HCT116 (cell line): Measurements from ENCODE around the gene IGFN1. TPM values are rescaled to one million over a fixed set of nuclear protein-coding genes. Genes with fewer than 3 reads are reported as not detected.

ENCODE experiments used
- ATAC-seq: fragments of 200-7000 bp; cut with Tn5 transposase; 2 replicates; pipeline ENCODE4 v1.9.1; 2020; ENCODE audit warnings: mild to moderate bottlenecking, moderate library complexity
- BruUV-seq: library from RNA; stranded (reverse); fragments of 400-500 nt; replicated peaks from 2 replicates; lab custom pipeline; 2021; lab: Mats Ljungman, UMichigan
- CTCF ChIA-PET: fragments of 300-600 bp; sonication (Branson Sonifier 250); formaldehyde crosslinking; loops from one replicate; lab custom pipeline; 2021; ENCODE audit warnings: antibody characterized with exemption; lab: Charles Lee
- POLR2A ChIA-PET: fragments of 300-600, 350-600 bp; sonication (Branson Sonifier 250); formaldehyde crosslinking; loops from one replicate; lab custom pipeline; 2021; ENCODE audit warnings: antibody characterized with exemption; lab: Charles Lee
- RAD21 ChIA-PET, 2 experiments: fragments of 300-600 bp; sonication (Branson Sonifier 250); formaldehyde crosslinking; loops; one replicate each; lab custom pipeline; 2023; ENCODE audit warnings: low total read pairs in 2 of 2; ENCODE audit not compliant: uncharacterized antibody in 2 of 2, unreplicated experiment in 2 of 2, low non-redundant PET in 1 of 2; lab: Charles Lee
- DNase-seq: peaks from one replicate; pipeline ENCODE4 v3.0.0-alpha.2; 2010; ENCODE audit warnings: low read depth, low spot score
- H2AFZ ChIP-seq: fragments of 200-600 bp; shearing (Covaris generic), sonication (generic); 2 replicates; pipeline ENCODE4 v1.6.1; 2017; ENCODE audit warnings: low read depth, mixed run types, mixed read lengths, antibody characterized with exemption, low read length; ENCODE audit not compliant: poor library complexity, severe bottlenecking
- H3K27ac ChIP-seq: 2 replicates; pipeline ENCODE4 v1.5.1; 2012; ENCODE audit warnings: low read depth, low read length
- H3K27me3 ChIP-seq: fragments of 200-600 bp; sonication (generic); 2 replicates; pipeline ENCODE4 v1.6.1; 2016; ENCODE audit warnings: mixed run types, low read length, mixed read lengths; ENCODE audit not compliant: insufficient read depth
- H3K36me3 ChIP-seq, 2 experiments: fragments of 200-500 bp in 1 of 2; fragments of 200-600 bp in 1 of 2; sonication (Bioruptor generic) in 1 of 2; sonication (generic) in 1 of 2; 2 replicates each; pipeline versions ENCODE4 v1.5.1 to v1.6.1; 2014 to 2016; ENCODE audit warnings: low read length in 2 of 2, inconsistent platforms in 1 of 2, mixed read lengths in 1 of 2, mixed run types in 1 of 2; ENCODE audit not compliant: insufficient read depth in 2 of 2, control insufficient read depth in 1 of 2
- H3K4me1 ChIP-seq, 2 experiments: fragments of 200-600 bp in 1 of 2; sonication (generic) in 1 of 2; 2 replicates each; pipeline versions ENCODE4 v1.5.1 to v1.6.1; 2012 to 2017; ENCODE audit warnings: low read length in 2 of 2, inconsistent platforms in 1 of 2, mild to moderate bottlenecking in 1 of 2, mixed read lengths in 1 of 2, mixed run types in 1 of 2, moderate library complexity in 1 of 2; ENCODE audit not compliant: insufficient read depth in 2 of 2, control insufficient read depth in 1 of 2
- H3K4me2 ChIP-seq: fragments of 200-600 bp; sonication (generic); 2 replicates; pipeline ENCODE4 v1.6.1; 2017; ENCODE audit warnings: mixed run types, low read length, mixed read lengths
- H3K4me3 ChIP-seq, 2 experiments: fragments of 200-600 bp in 1 of 2; sonication (generic) in 1 of 2; replicated peaks in 1 of 2; 2 replicates each; pipeline ENCODE4 v1.5.1; 2011 to 2016; ENCODE audit warnings: low read length in 2 of 2, control low read depth in 1 of 2, low read depth in 1 of 2, mild to moderate bottlenecking in 1 of 2, mixed read lengths in 1 of 2, mixed run types in 1 of 2
- H3K79me2 ChIP-seq: fragments of 200-600 bp; sonication (generic); 2 replicates; pipeline ENCODE4 v1.6.1; 2017; ENCODE audit warnings: mild to moderate bottlenecking, mixed run types, low read length, moderate library complexity, mixed read lengths; ENCODE audit not compliant: insufficient read depth
- H3K9ac ChIP-seq: fragments of 200-600 bp; sonication (generic); 2 replicates; pipeline ENCODE4 v1.6.1; 2016; ENCODE audit warnings: low read length, mixed read lengths
- H3K9me2 ChIP-seq: fragments of 200-600 bp; sonication (generic), shearing (Covaris generic); 2 replicates; pipeline ENCODE4 v1.6.1; 2017; ENCODE audit warnings: mixed run types, mild to moderate bottlenecking, moderate library complexity; ENCODE audit not compliant: insufficient read depth
- H3K9me3 ChIP-seq, 2 experiments: fragments of 200-500 bp in 1 of 2; fragments of 200-600 bp in 1 of 2; sonication (Bioruptor generic) in 1 of 2; sonication (generic) in 1 of 2; 2 replicates each; pipeline ENCODE4 v1.6.1; 2014 to 2017; ENCODE audit warnings: low read length in 2 of 2, mixed read lengths in 2 of 2, inconsistent platforms in 1 of 2, low read depth in 1 of 2, mild to moderate bottlenecking in 1 of 2, mixed run types in 1 of 2, moderate library complexity in 1 of 2; ENCODE audit not compliant: control insufficient read depth in 1 of 2, insufficient read depth in 1 of 2
- H4K20me1 ChIP-seq: fragments of 200-600 bp; sonication (generic), shearing (Covaris generic); 2 replicates; pipeline ENCODE4 v1.6.1; 2017; ENCODE audit warnings: mixed run types, mild to moderate bottlenecking, moderate library complexity; ENCODE audit not compliant: insufficient read depth
- CBX3 ChIP-seq: IDR thresholded peaks from 2 replicates; pipeline ENCODE4 v1.6.1; 2012; ENCODE audit warnings: low read depth
- CEBPB ChIP-seq: IDR thresholded peaks from 2 replicates; pipeline ENCODE4 v1.6.1; 2012; ENCODE audit warnings: low read depth
- EGR1 ChIP-seq: IDR thresholded peaks from 2 replicates; pipeline ENCODE4 v1.6.1; 2012; ENCODE audit warnings: low read depth
- ELF1 ChIP-seq: IDR thresholded peaks from 2 replicates; pipeline ENCODE4 v1.6.1; 2012; ENCODE audit warnings: low read depth, borderline replicate concordance
- EZH2 ChIP-seq: fragments of 200-600 bp; sonication (generic); IDR thresholded peaks from 2 replicates; pipeline ENCODE4 v1.6.1; 2017; ENCODE audit warnings: antibody characterized with exemption, mixed run types
- EZH2phosphoT487 ChIP-seq: fragments of 200-600 bp; IDR thresholded peaks from 2 replicates; pipeline ENCODE4 v1.6.1; 2018; ENCODE audit warnings: antibody characterized with exemption, borderline replicate concordance
- JUND ChIP-seq: IDR thresholded peaks from 2 replicates; pipeline ENCODE4 v1.6.1; 2012
- MAX ChIP-seq: IDR thresholded peaks from 2 replicates; pipeline ENCODE4 v1.6.1; 2012
- POLR2A ChIP-seq: IDR thresholded peaks from 2 replicates; pipeline ENCODE4 v1.7.0; 2011; ENCODE audit warnings: borderline replicate concordance; ENCODE audit not compliant: insufficient read depth, insufficient read length; ENCODE audit errors: extremely low read depth
- SIN3A ChIP-seq: IDR thresholded peaks from 2 replicates; pipeline ENCODE4 v1.6.1; 2012; ENCODE audit warnings: low read depth
- SP1 ChIP-seq: IDR thresholded peaks from 2 replicates; pipeline ENCODE4 v1.6.1; 2012; ENCODE audit warnings: low read depth
- TCF7L2 ChIP-seq: IDR thresholded peaks from 2 replicates; pipeline ENCODE4 v1.7.0; 2011; ENCODE audit warnings: borderline replicate concordance, inconsistent platforms; ENCODE audit not compliant: insufficient read depth, insufficient read length; ENCODE audit errors: extremely low read depth
- YY1 ChIP-seq: IDR thresholded peaks from 2 replicates; pipeline ENCODE4 v1.6.1; 2011; ENCODE audit warnings: low read length, low read depth, moderate library complexity, mild to moderate bottlenecking; ENCODE audit not compliant: insufficient replicate concordance; ENCODE audit errors: extremely low read depth
- ZFX ChIP-seq: fragments of 450-650 bp; IDR thresholded peaks from 2 replicates; pipeline ENCODE4 v1.6.1; 2017
- ZNF274 ChIP-seq: fragments of 200-500 bp; sonication (Bioruptor generic); IDR thresholded peaks from 2 replicates; pipeline ENCODE4 v1.6.1; 2014; ENCODE audit warnings: mild to moderate bottlenecking, low read depth, low read length, inconsistent platforms
- intact Hi-C: fragments of 100-400 bp; cut with micrococcal nuclease; formaldehyde crosslinking; loops from 2 replicates; pipeline ENCODE4 v1.10.0; 2022
- total RNA-seq: library from RNA; stranded (reverse); gene quantifications from one replicate; pipeline ENCODE4 v1.2.1, GENCODE V29; 2021; ENCODE audit not compliant: unreplicated experiment
- TF ChIP-seq, protein P1 (sequence below): IDR thresholded peaks from 2 replicates; pipeline ENCODE4 v1.6.1; 2012; ENCODE audit warnings: low read depth
- TF ChIP-seq, protein P2 (sequence below): IDR thresholded peaks from 2 replicates; pipeline ENCODE4 v1.6.1; 2012
- TF ChIP-seq, protein P3 (sequence below), 3 experiments: fragments of 200-600 bp in 1 of 3; sonication (generic) in 1 of 3; IDR thresholded peaks in 2 of 3; conservative IDR thresholded peaks in 1 of 3; 2 replicates each; pipeline ENCODE4 v1.5.1; 2012 to 2017; ENCODE audit warnings: low read depth in 2 of 3, low read length in 2 of 3, antibody characterized with exemption in 1 of 3, borderline replicate concordance in 1 of 3, control low read depth in 1 of 3, mild to moderate bottlenecking in 1 of 3, mixed read lengths in 1 of 3, mixed run types in 1 of 3, moderate library complexity in 1 of 3; ENCODE audit not compliant: insufficient read depth in 1 of 3

The IGFN1 gene
- total RNA-seq, 1 experiment from 2014 or later = not detected

DNA sequence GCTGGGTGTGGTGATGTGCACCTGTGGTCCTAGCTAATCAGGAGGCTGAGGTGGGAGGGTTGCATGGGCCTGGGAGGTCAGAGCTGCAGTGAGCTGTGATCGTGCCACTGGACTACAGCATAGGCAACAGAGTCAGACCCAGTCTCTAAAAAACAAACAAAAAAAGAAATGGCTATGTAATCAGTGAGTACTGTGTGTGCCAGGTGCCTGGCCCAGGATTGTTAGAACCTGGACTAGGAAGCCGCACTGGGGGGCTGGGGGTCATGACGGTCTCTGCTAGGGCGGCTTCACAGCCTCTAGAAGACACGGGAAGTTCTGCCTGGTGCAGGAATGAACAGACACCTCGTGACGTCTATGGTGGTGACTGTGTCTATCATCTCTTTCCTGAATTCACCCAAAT, 44.8 kb upstream of the IGFN1 start:
- H3K27me3 ChIP-seq = no peaks in the 10 kb centered on the region
- no TSS peak for BruUV-seq
- POLR2A ChIA-PET = no interaction called here
- no peaks in the 10 kb centered on the region for H4K20me1 ChIP-seq
- no peaks in the 10 kb centered on the region for H3K79me2 ChIP-seq
- H3K9me2 ChIP-seq = no peaks in the 10 kb centered on the region
- RAD21 ChIA-PET = no interaction called here
- no peak overlapping the region for H3K9ac ChIP-seq
- no peak for TF ChIP-seq CEBPB
- no peak for TF ChIP-seq EGR1
- no peak for TF ChIP-seq POLR2A
- no peak for TF ChIP-seq CBX3
- TF ChIP-seq SIN3A = no peak
- no peak for TF ChIP-seq EZH2
- no peak for TF ChIP-seq ZNF274
- TF ChIP-seq EZH2phosphoT487 = no peak
- no peak for TF ChIP-seq MAX
- no peak for TF ChIP-seq ZFX
- TF ChIP-seq, protein P1, sequence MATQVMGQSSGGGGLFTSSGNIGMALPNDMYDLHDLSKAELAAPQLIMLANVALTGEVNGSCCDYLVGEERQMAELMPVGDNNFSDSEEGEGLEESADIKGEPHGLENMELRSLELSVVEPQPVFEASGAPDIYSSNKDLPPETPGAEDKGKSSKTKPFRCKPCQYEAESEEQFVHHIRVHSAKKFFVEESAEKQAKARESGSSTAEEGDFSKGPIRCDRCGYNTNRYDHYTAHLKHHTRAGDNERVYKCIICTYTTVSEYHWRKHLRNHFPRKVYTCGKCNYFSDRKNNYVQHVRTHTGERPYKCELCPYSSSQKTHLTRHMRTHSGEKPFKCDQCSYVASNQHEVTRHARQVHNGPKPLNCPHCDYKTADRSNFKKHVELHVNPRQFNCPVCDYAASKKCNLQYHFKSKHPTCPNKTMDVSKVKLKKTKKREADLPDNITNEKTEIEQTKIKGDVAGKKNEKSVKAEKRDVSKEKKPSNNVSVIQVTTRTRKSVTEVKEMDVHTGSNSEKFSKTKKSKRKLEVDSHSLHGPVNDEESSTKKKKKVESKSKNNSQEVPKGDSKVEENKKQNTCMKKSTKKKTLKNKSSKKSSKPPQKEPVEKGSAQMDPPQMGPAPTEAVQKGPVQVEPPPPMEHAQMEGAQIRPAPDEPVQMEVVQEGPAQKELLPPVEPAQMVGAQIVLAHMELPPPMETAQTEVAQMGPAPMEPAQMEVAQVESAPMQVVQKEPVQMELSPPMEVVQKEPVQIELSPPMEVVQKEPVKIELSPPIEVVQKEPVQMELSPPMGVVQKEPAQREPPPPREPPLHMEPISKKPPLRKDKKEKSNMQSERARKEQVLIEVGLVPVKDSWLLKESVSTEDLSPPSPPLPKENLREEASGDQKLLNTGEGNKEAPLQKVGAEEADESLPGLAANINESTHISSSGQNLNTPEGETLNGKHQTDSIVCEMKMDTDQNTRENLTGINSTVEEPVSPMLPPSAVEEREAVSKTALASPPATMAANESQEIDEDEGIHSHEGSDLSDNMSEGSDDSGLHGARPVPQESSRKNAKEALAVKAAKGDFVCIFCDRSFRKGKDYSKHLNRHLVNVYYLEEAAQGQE = no peak
- TF ChIP-seq YY1 = no peak
- TF ChIP-seq ELF1 = no peak
- TF ChIP-seq JUND = no peak
- TF ChIP-seq, protein P2, sequence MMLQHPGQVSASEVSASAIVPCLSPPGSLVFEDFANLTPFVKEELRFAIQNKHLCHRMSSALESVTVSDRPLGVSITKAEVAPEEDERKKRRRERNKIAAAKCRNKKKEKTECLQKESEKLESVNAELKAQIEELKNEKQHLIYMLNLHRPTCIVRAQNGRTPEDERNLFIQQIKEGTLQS = no peak
- no peak for TF ChIP-seq SP1
- no peak for TF ChIP-seq TCF7L2
- TF ChIP-seq, protein P3, sequence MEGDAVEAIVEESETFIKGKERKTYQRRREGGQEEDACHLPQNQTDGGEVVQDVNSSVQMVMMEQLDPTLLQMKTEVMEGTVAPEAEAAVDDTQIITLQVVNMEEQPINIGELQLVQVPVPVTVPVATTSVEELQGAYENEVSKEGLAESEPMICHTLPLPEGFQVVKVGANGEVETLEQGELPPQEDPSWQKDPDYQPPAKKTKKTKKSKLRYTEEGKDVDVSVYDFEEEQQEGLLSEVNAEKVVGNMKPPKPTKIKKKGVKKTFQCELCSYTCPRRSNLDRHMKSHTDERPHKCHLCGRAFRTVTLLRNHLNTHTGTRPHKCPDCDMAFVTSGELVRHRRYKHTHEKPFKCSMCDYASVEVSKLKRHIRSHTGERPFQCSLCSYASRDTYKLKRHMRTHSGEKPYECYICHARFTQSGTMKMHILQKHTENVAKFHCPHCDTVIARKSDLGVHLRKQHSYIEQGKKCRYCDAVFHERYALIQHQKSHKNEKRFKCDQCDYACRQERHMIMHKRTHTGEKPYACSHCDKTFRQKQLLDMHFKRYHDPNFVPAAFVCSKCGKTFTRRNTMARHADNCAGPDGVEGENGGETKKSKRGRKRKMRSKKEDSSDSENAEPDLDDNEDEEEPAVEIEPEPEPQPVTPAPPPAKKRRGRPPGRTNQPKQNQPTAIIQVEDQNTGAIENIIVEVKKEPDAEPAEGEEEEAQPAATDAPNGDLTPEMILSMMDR (IDR thresholded peaks at IDR 0.05 in 2 of 3, conservative IDR thresholded peaks at IDR 0.05 in 1 of 3; ENCODE audit: borderline replicate concordance in 1 of 3, insufficient read depth in 1 of 3, low read depth in 2 of 3, low read length in 2 of 3) = no peak
- H3K36me3 ChIP-seq = peaks cover 41 to 45% of the 10 kb centered on the region in 2 experiments
- H2AFZ ChIP-seq = no peak overlapping the region
- ATAC-seq (no peak), DNase-seq (no peak)
- H3K4me1 ChIP-seq = no peaks in the 10 kb centered on the region
- no peak overlapping the region for H3K4me2 ChIP-seq
- H3K9me3 ChIP-seq = no peaks in the 10 kb centered on the region
- no peak overlapping the region for H3K27ac ChIP-seq
- H3K4me3 ChIP-seq = no peak overlapping the region
- intact Hi-C loops = no loop called here
- CTCF ChIA-PET = no interaction called here
